Neuron (in vitro differentiated cells): Measurements from ENCODE around the gene C10orf90.

Experiments
- H2AFZ ChIP-seq: one replicate; pipeline ENCODE4 v1.6.1; 2013; ENCODE audit warnings: low read depth, mild to moderate bottlenecking, inconsistent platforms, low read length, moderate library complexity
- H3K27me3 ChIP-seq: one replicate; pipeline ENCODE4 v1.6.1; 2013; ENCODE audit warnings: low read length; ENCODE audit not compliant: insufficient read depth
- H3K36me3 ChIP-seq: one replicate; pipeline ENCODE4 v1.6.1; 2013; ENCODE audit warnings: low read length; ENCODE audit not compliant: insufficient read depth
- H3K4me1 ChIP-seq: one replicate; pipeline ENCODE4 v1.6.1; 2013; ENCODE audit warnings: low read length; ENCODE audit not compliant: insufficient read depth
- H3K4me3 ChIP-seq: 2 replicates; pipeline ENCODE4 v1.5.1; 2013; ENCODE audit warnings: mild to moderate bottlenecking, low read length, moderate library complexity
- H3K9me3 ChIP-seq: one replicate; pipeline ENCODE4 v1.6.1; 2013; ENCODE audit warnings: low read length

C10orf90 gene

DNA sequence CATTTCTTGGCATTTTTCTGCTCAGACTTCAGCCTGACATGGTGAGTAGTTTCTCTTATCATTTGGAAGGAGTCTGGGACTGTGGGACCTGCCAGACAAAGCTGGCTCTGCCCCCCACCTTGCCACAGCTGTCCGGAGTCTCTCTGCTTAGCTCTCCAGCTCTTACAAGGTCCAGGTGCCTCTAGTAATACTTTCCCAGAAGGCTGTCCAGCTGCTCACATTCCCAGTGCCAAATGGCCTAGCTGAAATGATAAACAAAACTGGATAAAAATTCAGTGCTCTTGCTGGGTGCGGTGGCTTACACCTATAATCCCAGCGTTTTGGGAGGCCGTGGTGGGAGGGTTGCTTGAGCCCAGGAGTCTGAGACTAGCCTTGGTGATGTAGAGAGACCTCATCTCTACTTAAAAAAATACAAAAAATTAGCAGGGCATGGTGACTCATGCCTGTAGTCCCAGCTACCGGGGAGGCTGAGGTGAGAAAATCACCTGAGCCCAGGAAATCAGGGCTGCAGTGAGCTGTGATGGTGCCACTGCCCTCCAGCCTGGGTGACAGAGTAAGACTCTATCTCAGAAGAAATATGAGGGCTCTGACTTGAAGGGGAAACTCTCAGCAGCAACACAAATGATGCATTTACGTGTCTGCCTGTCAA is 86.8 kb downstream of the C10orf90 start:
- Histone ChIP-seq H3K9me3 (no peaks in the 10 kb centered on the region), H3K4me3 (no peak overlapping the region), H3K36me3 (no peaks in the 10 kb centered on the region), H3K4me1 (no peaks in the 10 kb centered on the region), H3K27me3 (no peaks in the 10 kb centered on the region), H2AFZ (no peak overlapping the region)

DNA sequence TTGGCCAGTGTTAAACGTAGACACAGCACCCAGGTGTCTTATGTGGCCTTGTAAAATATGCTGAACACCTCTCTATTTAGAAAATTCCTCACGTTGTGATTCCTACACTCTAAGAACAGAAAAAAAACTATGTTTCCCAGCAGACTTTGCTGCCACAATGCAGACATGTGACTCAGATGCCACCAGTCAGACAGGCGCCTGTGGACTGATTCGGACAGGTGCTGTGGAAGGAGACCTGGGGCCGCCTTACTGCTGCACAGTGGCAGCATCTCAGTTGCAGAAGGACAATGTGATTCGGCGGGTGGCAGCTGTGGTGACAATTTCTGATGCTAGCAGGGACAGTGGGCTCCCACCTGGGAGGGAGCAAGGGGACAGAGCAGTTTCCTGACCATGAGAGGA is 88.8 kb downstream of the C10orf90 start:
- no peaks in the 10 kb centered on the region for H3K27me3 ChIP-seq
- H3K4me1 ChIP-seq, result no peaks in the 10 kb centered on the region
- H2AFZ ChIP-seq, result no peak overlapping the region
- no peaks in the 10 kb centered on the region for H3K36me3 ChIP-seq
- no peak overlapping the region for H3K4me3 ChIP-seq
- no peaks in the 10 kb centered on the region for H3K9me3 ChIP-seq

DNA sequence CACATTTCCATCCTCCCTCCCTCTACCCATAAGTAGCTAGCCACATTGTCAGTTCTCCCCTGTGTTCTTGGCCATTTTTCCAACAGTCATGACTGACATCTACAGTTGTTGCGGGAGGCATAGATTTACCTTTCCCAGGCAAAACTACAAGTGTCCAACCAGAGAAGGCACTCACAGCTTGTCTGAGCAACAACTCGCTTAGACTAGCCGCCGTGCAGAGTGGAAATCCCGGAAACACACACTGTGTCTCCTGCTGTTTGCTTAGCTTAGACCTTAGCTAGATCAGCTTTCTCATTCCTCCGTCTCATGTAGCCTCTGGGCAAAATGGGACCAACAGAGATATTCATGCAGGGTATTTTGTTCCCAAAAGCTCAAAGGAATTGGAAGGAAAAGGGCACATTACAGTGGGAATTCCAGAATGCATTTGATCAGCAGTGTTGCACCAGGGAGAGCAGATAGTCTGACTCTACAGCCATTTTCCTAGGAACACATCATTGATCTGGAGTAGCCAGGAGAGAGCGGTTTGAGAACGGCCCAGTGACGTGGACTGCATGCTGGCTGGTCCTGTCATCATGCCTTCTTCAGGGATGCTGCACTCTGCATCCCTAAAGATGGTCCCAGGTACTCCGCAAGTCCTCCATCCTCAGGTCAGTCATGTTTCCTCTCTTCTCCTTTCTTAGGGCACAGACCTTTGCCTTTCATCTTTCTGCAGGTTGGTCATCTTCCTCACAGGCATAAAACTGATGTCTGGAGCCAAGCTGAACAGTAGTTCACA is 89.4 kb downstream of the C10orf90 start:
- Histone ChIP-seq H3K4me1 (no peaks in the 10 kb centered on the region), H3K36me3 (no peaks in the 10 kb centered on the region), H3K27me3 (no peaks in the 10 kb centered on the region), H3K9me3 (no peaks in the 10 kb centered on the region), H2AFZ (no peak overlapping the region), H3K4me3 (no peak overlapping the region)

DNA sequence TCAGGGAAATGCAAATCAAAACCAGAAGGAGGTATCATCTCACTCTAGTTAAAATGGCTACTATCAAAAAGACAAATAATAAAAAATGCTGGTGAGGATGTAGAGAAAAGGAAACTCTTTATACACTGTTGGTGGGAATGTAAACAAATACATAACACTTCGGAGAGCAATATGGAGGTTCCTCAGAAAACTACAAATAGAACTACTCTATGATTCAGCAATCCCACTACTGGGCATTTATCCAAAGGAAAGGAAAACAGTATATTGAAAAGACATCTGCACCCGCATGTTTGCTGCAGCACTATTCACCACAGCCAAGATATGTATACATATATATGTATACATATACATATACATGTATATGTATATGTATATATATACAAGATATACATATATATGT is 94.2 kb downstream of the C10orf90 start:
- no peaks in the 10 kb centered on the region for H3K4me1 ChIP-seq
- H3K36me3 ChIP-seq, result no peaks in the 10 kb centered on the region
- H3K27me3 ChIP-seq, result no peaks in the 10 kb centered on the region
- no peak overlapping the region for H3K4me3 ChIP-seq
- H2AFZ ChIP-seq, result no peak overlapping the region
- no peaks in the 10 kb centered on the region for H3K9me3 ChIP-seq

DNA sequence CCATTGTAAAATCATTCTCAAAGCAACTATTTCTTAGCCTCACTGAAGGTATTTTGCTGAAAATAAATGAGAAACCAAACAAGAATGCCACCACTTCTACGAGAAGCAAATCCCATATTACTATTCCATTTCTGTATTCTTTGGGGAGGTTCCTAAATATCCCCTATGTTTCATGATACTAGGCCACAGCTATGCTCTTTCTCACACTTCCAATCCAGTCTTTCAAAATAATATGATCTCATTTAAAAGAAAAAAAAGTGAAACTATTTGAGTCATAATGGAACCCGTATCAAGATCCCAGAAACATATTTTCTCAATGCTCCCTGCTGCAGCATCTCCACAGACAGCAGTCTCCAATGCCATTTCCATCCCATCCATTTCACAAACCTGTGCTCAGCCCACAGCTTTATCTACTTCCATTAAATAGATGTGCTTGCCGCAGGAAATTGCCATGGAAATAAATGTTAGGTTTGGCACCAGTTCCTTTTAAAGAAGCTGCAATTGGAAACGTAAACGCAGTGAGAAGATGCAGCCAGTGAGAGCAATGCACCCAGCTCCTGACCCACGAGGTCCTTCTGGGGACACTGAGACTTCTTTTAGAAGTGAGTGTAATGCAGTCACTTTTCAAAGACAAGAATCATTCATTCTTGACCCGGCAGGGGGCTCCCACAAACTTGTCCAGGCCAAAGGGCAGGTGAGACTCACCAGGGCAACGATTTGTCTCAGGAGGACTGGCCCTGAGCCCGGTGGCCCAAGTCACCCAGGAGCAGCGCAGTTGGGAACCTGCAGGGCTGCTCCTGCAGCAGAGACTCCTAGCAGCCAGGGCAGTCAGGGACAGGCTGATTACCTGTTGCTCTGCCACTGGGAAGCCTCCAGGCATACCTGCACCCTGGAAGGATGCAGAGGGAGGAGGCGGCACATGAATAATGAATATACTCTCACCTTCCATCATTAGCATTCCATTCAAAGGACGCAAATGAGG is 99.6 kb downstream of the C10orf90 start:
- H2AFZ ChIP-seq, result no peak overlapping the region
- H3K27me3 ChIP-seq, result no peaks in the 10 kb centered on the region
- no peak overlapping the region for H3K4me3 ChIP-seq
- peaks cover 12% of the 10 kb centered on the region for H3K4me1 ChIP-seq
- H3K36me3 ChIP-seq, result no peaks in the 10 kb centered on the region
- no peaks in the 10 kb centered on the region for H3K9me3 ChIP-seq

DNA sequence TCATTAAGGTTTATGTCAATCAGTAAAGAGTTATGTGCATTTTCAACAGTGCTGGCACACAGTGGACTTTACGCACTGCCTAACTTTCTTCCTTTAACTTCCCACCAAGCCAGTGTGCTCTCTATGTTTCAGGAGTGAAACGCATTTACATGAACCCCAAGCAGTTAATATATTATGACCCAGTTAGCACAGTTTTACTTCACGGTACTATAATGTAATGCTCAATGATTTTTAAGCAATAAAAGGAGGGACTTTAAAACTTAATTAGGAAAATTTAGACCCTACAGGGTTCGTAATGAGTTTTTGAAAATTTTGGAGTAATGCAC is 100.3 kb downstream of the C10orf90 start:
- no peaks in the 10 kb centered on the region for H3K36me3 ChIP-seq
- H3K4me1 ChIP-seq, result peaks cover 12% of the 10 kb centered on the region
- H2AFZ ChIP-seq, result peak overlapping the region; percentile 38
- no peaks in the 10 kb centered on the region for H3K9me3 ChIP-seq
- H3K27me3 ChIP-seq, result no peaks in the 10 kb centered on the region
- H3K4me3 ChIP-seq, result no peak overlapping the region

DNA sequence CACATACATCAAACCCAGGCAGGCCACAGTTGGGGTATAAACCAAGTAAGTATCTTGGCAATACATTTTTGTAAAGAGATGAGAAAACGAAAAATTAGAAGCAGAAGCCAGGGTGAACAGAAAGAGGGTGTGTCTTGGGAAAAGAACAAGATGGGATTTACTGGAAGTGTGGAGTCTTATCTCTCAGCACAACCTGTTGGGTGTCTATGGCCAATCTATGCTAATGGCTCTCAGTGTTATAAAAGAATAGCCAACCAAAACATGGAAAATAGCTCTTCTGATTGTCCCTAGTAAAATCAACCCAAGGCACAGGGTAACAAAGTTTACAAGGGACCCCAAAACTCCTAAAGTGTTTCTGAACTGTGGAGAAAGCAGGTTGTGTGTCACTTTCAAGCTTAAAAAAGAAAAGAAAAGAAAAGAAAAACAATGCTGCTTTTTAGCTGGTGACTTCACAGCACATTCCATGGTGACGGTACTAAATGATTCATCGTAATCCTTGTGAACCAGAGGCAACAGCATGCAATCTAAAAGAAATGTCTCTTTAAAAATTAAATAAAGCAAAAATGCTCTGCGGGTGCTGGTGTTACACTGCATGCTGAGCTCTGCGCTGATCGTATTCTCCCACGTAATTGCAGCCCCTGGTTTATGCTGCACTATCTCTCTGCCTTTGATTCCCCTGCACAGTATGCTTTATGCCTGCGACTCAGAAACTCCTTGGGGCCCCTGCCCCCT is 100.8 kb downstream of the C10orf90 start:
- H3K9me3 ChIP-seq, result no peaks in the 10 kb centered on the region
- H3K4me1 ChIP-seq, result peaks cover 12% of the 10 kb centered on the region
- no peaks in the 10 kb centered on the region for H3K27me3 ChIP-seq
- H2AFZ ChIP-seq, result peak overlapping the region; percentile 38
- H3K4me3 ChIP-seq, result no peak overlapping the region
- H3K36me3 ChIP-seq, result no peaks in the 10 kb centered on the region

DNA sequence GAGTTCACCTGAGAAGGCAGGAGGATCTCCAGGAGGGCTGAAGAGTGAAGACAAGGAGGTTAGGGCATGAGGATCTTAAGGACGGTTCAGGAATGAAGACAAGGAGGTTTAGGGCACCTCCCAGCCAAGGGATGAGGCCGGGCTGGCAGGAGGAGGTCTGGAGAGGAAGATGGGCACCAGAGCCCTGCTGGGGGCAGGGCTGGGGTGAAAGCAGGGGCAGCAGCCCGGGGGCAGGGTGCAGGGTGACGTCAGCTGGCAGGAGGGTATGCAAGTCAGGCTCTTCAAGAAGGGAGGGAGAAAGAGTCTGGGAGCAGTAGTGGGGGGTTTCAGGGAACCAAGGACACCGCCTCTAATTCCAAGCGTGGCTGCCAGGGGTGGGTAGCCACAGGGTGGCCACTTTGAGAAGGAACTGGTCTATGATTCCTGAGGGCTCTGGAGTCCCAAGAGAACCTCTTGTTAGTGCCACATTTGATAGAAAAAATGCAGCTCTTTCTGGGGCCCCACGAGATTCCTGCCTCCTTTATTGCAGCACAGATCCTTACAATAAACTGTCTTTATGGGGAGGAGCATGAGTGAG is 101.6 kb downstream of the C10orf90 start:
- H3K9me3 ChIP-seq, result no peaks in the 10 kb centered on the region
- no peaks in the 10 kb centered on the region for H3K36me3 ChIP-seq
- peaks cover 12% of the 10 kb centered on the region for H3K4me1 ChIP-seq
- no peak overlapping the region for H3K4me3 ChIP-seq
- H2AFZ ChIP-seq, result no peak overlapping the region
- H3K27me3 ChIP-seq, result no peaks in the 10 kb centered on the region

DNA sequence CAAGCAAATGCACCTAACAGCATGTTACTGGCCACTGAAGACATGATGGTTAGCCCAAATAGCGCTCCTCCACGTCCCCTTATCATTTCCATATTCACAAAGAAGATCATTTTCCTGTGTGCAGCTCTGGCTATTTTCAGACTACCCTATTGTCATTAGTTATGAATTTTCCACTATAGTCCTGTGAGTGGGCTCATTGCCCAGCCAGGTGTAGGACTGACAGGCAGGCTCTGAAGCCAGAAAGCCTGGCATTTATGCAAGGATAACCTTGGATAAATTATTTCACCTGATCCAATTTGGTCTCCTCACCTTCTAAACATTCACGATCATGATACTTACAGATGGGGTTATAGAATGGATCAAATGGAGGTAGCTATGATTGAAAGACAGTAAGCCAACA is 104.6 kb downstream of the C10orf90 start:
- Histone ChIP-seq H3K4me3 (no peak overlapping the region), H3K4me1 (peaks cover 21% of the 10 kb centered on the region), H3K9me3 (no peaks in the 10 kb centered on the region), H2AFZ (no peak overlapping the region), H3K36me3 (no peaks in the 10 kb centered on the region), H3K27me3 (no peaks in the 10 kb centered on the region)

DNA sequence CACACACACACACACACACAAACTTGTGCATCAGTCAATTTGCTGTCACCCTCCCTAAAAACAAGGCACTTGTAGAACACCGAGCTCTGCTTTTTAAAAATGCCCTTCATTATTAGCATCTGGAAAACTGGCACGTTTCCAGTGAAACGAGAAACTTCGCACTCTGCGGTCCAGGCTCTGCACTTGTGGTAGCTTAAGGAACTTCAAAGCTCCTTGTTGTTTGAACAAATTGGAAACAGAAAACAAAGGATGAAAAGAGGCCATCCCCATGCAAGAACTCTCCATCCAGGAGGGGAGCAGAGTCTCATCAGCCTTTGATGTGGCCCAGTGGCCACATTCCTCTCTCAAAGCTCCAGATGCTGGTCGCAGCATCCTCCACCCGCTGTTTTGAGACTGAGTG is 105.1 kb downstream of the C10orf90 start:
- Histone ChIP-seq H3K27me3 (no peaks in the 10 kb centered on the region), H3K4me1 (peaks cover 21% of the 10 kb centered on the region), H3K4me3 (no peak overlapping the region), H3K36me3 (no peaks in the 10 kb centered on the region), H2AFZ (no peak overlapping the region), H3K9me3 (no peaks in the 10 kb centered on the region)

DNA sequence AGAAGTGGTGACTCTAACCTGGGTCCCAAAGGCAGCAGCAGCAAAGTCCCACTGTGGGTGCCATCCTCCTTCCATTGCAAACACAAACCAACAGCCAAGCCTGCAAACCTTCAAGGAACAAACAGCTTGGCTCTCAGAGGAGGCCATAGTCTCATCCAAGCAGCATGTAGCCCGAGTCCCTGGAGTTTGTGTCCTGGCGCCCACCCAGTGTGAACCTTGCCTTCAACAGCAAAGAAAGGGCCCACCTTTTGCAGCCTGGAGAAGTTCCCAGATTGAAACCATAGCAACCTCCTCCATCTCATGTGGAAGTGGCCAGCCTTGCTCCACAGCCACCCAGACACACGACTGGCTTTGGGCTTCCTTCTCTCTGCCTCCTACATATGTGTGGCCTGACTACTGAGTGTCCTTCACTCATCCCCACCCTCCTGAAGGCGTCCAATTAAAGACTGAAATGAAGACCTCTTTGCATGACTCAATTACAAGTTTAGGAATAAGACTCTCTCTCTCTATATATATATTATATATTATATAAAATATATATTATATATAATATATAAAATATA is 106.1 kb downstream of the C10orf90 start:
- H3K27me3 ChIP-seq, result no peaks in the 10 kb centered on the region
- no peaks in the 10 kb centered on the region for H3K36me3 ChIP-seq
- H2AFZ ChIP-seq, result no peak overlapping the region
- no peaks in the 10 kb centered on the region for H3K9me3 ChIP-seq
- H3K4me1 ChIP-seq, result peaks cover 11% of the 10 kb centered on the region
- H3K4me3 ChIP-seq, result no peak overlapping the region

DNA sequence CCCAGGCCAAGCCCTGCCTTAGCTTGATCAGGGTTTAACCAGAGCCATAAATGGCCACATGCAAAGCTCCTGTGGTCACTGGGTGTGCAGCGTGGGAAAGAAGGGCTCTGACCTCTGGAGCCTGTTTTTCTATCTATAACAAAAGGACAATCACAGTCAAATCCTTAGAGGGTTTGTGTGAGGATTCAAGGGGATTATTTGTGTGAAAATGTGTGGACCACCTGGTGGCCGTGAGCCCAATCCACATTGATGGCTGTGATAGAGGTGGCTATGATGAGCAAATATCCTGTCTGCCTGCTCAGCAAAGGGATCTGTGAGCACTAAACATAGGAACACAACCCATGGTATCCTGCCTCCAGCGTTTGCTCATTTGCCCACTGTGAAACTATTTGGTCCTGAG is 107.1 kb downstream of the C10orf90 start:
- Histone ChIP-seq H3K36me3 (no peaks in the 10 kb centered on the region), H3K4me3 (no peak overlapping the region), H3K27me3 (no peaks in the 10 kb centered on the region), H2AFZ (no peak overlapping the region), H3K4me1 (peaks cover 9% of the 10 kb centered on the region), H3K9me3 (no peaks in the 10 kb centered on the region)
